GM12865 (cell line): ENCODE data around the gene GNE.
"Not testable (repeated sequence)": the region's sequence is repeated elsewhere in the genome, so short reads cannot be mapped to it uniquely, and the experiment has no call there.

ENCODE experiments used
- DNase-seq: peaks from one replicate; pipeline ENCODE4 v3.0.0; 2010; ENCODE audit warnings: low read depth
- H3K4me3 ChIP-seq: 2 replicates; pipeline ENCODE4 v1.5.1; 2011; ENCODE audit warnings: mild to moderate bottlenecking, low read depth, low read length, control low read depth
- TF ChIP-seq, protein P1 (sequence below): IDR thresholded peaks from 2 replicates; pipeline ENCODE4 v1.5.1; 2011; ENCODE audit warnings: low read length, control low read depth, low read depth, inconsistent platforms; ENCODE audit not compliant: insufficient read depth; ENCODE audit errors: missing control alignments

The GNE gene

DNA sequence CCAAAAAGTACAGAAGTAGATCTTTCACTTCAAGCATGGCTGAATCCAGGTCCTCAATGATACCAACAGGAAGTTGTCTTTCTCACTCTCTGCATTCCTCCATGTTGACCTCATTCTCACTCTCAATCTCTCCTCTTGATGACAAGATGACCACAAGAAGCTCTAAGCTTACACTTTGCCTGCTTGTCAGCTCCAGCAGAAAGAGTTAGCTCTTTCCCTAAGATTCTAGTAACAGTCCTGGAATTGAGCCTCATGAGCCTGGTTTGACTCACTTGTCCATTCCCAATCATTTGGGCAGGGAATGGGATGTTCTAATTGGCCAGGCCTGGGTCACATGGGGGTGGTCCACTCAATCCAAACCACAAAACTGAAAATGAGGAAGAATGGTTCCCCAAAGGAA lies 70.8 kb downstream of the GNE start:
- TF ChIP-seq, protein P1, sequence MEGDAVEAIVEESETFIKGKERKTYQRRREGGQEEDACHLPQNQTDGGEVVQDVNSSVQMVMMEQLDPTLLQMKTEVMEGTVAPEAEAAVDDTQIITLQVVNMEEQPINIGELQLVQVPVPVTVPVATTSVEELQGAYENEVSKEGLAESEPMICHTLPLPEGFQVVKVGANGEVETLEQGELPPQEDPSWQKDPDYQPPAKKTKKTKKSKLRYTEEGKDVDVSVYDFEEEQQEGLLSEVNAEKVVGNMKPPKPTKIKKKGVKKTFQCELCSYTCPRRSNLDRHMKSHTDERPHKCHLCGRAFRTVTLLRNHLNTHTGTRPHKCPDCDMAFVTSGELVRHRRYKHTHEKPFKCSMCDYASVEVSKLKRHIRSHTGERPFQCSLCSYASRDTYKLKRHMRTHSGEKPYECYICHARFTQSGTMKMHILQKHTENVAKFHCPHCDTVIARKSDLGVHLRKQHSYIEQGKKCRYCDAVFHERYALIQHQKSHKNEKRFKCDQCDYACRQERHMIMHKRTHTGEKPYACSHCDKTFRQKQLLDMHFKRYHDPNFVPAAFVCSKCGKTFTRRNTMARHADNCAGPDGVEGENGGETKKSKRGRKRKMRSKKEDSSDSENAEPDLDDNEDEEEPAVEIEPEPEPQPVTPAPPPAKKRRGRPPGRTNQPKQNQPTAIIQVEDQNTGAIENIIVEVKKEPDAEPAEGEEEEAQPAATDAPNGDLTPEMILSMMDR, result no peak
- H3K4me3 ChIP-seq, result no peak overlapping the region
- peak; percentile 79 for DNase-seq

DNA sequence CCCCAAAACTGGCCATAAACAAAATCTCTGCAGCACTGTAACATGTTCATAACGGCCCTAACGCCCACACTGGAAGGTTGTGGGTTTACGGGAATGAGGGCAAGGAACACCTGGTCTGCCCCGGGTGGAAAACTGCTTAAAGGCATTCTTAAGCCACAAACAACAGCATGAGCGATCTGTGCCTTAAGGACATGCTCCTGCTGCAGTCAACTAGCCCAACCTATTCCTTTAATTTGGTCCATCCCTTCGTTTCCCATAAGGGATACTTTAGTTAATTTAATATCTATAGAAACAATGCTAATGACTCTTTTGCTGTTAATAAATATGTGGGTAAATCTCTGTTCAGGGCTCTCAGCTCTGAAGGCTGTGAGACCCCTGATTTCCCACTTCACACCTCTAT lies 78.0 kb downstream of the GNE start:
- DNase-seq, H3K4me3 ChIP-seq: not testable (repeated sequence)

DNA sequence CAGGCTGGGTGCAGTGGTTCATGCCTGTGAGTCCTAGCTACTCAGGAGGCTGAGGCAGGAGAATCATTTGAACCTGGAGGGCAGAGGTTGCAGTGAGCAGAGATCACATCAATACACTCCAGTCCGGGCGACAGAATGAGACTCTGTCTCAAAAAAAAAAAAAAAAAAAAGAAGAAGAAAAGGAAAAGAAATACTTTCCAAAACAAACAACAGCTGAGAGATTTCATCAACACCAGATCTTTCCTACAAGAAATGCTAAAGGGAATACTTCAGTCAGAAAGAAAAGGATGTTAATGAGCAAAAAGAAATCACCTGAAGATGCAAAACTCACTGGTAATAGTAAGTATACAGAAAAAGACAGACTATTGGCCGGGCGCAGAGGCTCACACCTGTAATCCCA lies 80.7 kb downstream of the GNE start:
- TF ChIP-seq, protein P1, result no peak
- no peak for DNase-seq
- H3K4me3 ChIP-seq, result no peak overlapping the region

DNA sequence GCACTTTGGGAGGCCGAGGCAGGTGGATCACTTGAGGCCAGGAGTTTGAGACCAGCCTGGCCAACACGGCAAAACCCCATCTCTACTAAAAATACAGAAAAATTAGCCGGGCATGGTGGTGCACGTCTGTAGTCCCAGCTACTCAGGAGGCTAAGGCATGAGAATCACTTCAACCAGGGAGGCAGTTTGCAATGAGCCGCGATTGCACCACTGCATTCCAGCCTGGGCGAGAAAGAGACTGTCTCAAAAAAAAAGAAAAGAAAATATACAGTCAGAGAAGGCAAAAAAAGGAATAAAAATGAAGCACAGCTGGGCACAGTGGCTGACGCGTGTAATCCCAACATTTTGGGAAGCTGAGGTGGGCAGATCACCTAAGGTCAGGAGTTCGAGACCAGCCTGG lies 81.8 kb downstream of the GNE start:
- not testable (repeated sequence) for H3K4me3 ChIP-seq

DNA sequence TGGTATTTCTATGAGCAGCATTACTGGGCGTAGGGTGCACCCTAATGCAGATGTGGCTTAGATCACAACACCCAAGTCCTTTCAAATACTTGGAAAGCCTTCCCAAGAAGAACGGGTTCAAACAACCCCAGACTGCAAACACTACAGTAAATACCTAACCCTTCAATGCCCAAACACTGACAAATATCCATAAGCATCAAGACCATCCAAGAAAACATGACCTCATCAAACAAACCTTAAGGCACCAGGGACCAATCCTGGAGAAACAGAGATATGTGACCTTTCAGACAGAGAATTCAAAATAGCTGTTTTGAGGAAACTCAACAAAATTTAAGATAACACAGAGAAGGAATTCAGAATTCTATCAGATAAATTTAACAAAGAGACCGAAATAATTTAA lies 83.0 kb downstream of the GNE start:
- not testable (repeated sequence) for DNase-seq, H3K4me3 ChIP-seq

More for the DNA sequence above, 81.8 kb downstream of the GNE start:
- not testable (repeated sequence) for DNase-seq

DNA sequence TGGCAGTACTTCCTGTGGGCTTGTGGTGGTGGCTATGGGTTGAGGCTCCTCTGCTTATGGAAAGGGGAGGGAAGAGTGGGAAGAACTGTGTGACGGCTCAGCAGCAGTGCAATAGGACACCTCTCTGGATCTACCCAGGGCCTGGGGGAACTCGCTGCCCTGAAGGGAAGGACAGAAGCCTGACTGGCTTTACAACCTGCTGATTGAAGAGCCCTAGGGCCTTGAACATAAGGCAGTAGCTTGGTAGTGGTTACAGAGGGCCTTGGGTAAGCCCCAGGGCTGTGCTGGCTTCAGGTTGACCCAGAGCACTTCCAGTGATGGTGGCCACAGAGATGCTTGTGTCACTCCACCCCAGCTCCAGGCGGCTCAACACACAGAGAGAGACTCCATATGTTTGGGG lies 83.5 kb downstream of the GNE start:
- no peak overlapping the region for H3K4me3 ChIP-seq

DNA sequence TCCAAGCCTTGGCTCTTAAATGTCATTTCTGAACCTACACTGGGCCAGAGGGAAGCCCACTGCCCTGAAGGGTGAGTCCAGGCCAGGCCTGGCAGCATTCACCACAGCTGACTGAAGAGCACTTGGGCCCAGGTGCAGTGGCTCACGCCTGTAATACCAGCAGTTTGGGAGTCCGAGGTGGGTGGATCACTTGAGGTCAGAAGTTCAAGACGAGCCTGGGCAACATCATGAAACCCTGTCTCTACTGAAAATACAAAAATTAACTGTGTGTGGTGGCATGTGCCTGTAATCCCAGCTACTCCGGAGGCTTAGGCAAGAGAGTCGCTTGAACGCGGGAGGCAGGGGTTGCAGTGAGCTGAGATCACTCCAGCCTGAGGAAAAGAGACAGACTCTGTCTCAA lies 84.0 kb downstream of the GNE start:
- DNase-seq, result no peak
- TF ChIP-seq, protein P1, result no peak
- no peak overlapping the region for H3K4me3 ChIP-seq

More for the DNA sequence above, 83.5 kb downstream of the GNE start:
- TF ChIP-seq, protein P1, result no peak
- no peak for DNase-seq

DNA sequence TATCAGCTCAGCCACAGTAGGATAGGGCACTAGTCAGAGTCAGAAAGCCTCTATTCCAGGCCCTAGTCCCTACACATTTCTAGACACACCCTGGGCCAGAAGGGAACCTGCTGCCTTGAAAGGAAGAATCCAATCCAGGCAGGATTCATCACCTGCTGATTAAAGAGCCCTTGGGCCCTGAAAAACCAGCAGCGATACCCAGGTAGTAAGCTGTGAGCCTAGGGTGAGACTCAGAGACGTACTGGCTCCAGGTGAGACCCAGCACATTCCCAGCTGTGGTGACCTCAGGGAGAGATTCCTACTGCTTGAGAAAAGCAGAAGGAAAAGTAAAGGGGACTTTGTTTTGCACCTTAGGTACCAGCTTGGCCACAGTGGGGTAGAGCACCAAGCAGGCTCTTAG lies 84.4 kb downstream of the GNE start:
- H3K4me3 ChIP-seq, result no peak overlapping the region
- DNase-seq, result no peak
- TF ChIP-seq, protein P1, result no peak

DNA sequence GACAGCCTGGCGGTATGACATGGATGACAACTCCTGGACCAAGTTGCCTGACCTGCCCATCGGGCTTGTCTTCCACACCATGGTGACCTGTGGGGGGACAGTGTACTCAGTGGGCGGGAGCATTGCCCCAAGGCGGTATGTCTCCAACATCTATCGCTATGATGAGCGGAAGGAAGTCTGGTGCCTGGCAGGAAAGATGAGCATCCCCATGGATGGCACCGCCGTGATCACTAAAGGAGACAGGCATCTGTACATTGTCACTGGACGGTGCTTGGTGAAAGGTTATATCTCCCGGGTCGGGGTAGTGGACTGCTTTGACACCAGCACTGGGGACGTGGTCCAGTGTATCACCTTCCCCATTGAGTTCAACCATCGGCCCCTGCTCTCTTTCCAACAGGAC lies 87.7 kb downstream of the GNE start:
- DNase-seq, result no peak
- no peak overlapping the region for H3K4me3 ChIP-seq
- TF ChIP-seq, protein P1, result no peak
